Caki2 (cell line): ENCODE data around the gene ZNF780B. TPM values are rescaled to one million over a fixed set of nuclear protein-coding genes. Genes with fewer than 3 reads are reported as not detected.

Source experiments
- DNase-seq: peaks from one replicate; pipeline ENCODE4 v3.0.0-alpha.2; 2015; ENCODE audit warnings: low read depth
- in situ Hi-C: cut with HindIII; loops from 2 replicates; pipeline ENCODE4 v1.10.0; 2016; ENCODE audit warnings: low sequenced_read_pairs, low pct_unique_long_range_greater_than_20kb, mixed read lengths
- total RNA-seq: library from RNA; depleted of rRNA; stranded (reverse); fragments of >200 nt; shearing (Covaris generic); gene quantifications from 2 replicates; pipeline ENCODE4 v1.2.3, GENCODE V29; 2014; ENCODE audit warnings: low replicate concordance; rRNA removed

Gene ZNF780B
- total RNA-seq, 1 experiment from 2014 or later = 3.1 TPM

DNA sequence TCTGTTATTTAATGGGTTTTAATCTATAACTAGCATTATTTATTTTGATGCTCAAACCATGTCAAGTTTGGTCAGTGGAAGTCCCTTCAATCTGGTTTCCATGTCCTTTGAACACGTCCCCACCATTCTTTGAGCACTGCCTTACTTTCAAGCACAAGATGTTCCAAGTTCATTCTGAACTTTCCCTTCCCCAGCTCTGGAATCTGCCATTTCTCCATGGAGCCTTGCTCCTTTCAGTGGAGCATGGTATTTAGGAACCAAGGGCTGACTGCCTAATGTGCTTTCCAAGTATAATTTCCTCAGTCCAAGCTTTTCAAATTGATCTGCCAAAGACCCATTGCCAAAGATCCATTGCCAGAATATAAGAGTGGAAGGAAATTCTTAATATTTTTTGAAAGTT is 60.2 kb downstream of the ZNF780B start:
- in situ Hi-C loops = no loop called here
- no peak for DNase-seq

DNA sequence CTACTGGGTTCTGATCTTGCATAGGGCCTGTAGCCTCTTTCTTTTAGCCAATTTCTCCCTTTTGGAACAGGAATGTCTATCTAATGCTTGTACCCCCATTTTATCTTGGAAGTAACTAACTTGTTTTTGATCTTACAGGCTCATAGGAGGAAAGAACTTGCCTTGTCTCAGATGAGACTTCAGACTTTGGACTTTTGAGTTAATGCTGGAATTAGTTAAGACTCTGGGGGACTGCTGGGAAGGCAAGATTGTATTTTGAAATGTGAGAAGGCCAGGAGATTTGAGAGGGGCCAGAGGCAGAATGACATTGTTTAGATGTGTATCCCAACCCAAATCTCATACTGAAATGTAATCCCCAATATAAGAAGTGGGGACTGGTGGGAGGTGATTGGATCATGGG is 61.7 kb downstream of the ZNF780B start:
- DNase-seq = no peak
- in situ Hi-C loops = no loop called here

DNA sequence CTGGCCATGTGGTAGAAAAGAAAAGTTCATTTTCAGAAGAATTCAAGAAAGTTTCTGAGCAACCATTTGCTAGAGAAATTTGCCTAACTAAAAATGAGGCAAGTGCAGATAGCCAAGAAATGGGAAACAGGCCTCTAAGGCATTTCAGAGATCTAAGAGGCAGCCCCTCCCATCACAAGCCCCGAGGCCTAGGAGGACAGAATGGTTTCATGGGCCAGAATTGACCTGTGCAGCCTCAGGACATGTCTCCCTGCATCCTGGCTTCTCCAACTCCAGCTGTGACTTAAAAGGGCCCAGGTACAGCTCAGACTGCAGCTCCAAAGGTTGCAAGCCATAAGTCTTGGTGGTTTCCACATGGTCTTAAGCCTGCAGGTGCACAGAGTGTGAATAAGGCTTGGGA is 62.4 kb downstream of the ZNF780B start:
- DNase-seq = no peak
- in situ Hi-C loops = no loop called here

DNA sequence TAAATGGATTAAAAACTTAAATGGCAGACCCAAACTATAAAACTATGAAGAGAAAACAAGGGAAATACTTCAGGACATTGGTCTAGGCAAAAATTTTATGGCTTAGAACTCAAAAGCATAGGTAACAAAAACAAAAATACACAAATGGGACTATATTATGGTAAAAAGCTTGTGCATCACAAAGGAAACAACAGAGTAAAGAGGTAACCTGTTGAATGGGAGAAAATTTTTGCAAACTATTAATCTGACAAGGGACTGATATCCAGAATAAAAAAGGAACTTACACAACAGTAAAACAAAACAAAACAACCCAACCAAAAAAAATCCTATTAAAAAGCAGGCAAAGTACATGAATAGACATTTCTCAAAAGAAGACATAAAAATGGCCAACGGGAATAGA is 68.4 kb downstream of the ZNF780B start:
- in situ Hi-C loops = no loop called here
- no peak for DNase-seq

DNA sequence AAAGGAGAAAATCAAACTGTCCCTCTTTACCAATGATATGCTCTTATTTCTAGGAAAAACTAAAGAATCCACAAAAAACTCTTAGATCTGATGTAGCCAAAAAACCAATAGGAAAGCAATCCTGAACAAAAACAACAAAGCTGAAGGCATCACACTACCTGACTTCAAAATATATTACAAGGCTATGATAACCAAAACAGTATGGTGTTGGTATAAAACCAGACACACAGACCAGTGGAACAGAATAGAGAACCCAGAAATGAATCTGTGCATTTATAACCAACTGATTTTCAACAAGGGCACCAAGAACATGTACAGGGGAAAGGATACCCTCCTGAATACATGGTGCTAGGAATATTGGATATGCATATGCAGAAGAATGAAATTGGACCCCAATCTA is 68.9 kb downstream of the ZNF780B start:
- in situ Hi-C loops = no loop called here
- DNase-seq = no peak

DNA sequence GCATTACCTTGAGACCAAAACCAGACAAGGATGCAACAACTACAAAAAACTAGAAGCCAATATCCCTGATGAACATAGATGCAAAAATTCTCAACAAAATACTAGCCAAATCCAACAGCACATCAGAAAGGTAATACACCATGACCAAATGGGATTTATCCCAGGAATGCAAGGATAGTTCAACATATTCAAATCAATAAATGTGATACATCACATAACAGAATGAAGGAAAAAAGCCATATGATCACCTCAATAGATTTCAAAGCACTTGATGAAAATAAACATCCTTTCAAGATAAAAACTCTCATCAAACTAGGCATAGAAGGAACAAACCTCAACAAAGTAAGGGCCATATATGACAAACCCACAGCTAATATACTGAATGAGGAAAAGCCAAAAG is 69.4 kb downstream of the ZNF780B start:
- in situ Hi-C loops = no loop called here
- no peak for DNase-seq

DNA sequence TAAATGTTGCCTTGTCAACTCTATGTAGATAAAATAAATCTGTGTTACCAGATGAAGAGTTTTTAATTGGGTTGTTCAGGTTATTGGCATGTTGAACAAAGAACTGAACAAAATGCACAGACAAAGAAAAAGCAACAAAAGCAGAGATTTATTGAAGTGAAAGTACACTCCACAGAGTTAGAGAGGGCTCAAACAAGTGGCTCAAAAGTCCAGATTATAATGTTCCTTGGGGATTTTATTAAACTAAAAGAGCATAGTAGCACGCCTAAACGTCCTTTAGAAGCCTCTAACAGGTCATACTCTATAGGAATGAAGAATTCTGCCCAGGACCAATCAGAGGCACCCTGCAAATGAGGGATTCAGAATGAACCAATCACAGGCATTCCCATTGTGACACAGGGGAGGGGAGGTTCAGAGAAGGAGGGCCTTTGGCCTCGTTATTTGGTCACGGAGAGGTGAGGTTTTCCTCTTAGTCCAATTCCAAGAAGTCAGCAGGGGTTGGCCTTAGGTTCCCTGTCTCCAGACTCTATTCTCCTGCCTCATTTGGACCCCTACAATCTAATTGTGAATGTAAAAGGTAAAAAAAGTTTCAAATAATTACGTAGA is 72.2 kb downstream of the ZNF780B start:
- DNase-seq = no peak
- in situ Hi-C loops = no loop called here

DNA sequence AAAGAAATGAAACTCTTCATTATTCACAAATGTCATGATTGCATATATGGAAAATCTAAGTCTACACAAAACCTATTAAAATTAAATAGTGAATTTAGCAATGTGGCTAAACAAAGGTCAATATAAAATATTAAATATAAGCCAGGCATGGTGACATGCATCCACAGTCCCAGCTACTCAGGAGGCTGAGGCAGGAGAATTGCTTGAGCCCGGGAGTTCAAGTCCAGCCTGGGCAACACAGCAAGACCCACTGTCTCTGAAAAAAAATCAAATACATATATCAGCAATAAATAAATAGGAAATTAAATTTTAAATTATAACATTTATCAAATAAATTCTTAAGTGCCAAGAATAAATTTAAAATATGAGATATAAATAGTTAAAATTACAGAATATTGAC is 73.1 kb downstream of the ZNF780B start:
- in situ Hi-C loops = no loop called here
- no peak for DNase-seq

Other genes starting within 250 kb of the ZNF780B start
- 6.9 and 13.1 TPM in 2 replicates for gene DYRK1B, start 222.1 kb downstream of the ZNF780B start, total RNA-seq
- 700 and 800 TPM in 2 replicates for gene FBL, start 209.9 kb downstream of the ZNF780B start, total RNA-seq
- gene FCGBP, start 121.6 kb downstream of the ZNF780B start, total RNA-seq = 0.30 and 1.8 TPM in 2 replicates
- gene PSMC4, start 85.1 kb downstream of the ZNF780B start, total RNA-seq = 208 and 244 TPM in 2 replicates
- 3.6 and 7.0 TPM in 2 replicates for gene ZNF546, start 59.2 kb downstream of the ZNF780B start, total RNA-seq
- 14.7 and 41.9 TPM in 2 replicates for gene ZNF780A, start 34.7 kb upstream of the ZNF780B start, total RNA-seq
- gene MAP3K10, start 135.2 kb upstream of the ZNF780B start, total RNA-seq = 9.4 and 20.0 TPM in 2 replicates
- not detected in 2 replicates for gene TTC9B, start 162.2 kb upstream of the ZNF780B start, total RNA-seq
- not detected in 2 replicates for gene CCNP, start 170.5 kb upstream of the ZNF780B start, total RNA-seq
- gene AKT2, start 229.1 kb upstream of the ZNF780B start, total RNA-seq = 63.4 and 91.3 TPM in 2 replicates